HepG2 (cell line): ENCODE measurements around the gene FOXA3. TPM values are rescaled to one million over a fixed set of nuclear protein-coding genes. Genes with fewer than 3 reads are reported as not detected.

ENCODE experiments used
- BRF2 ChIP-seq: sonication (generic); formaldehyde crosslinking; IDR thresholded peaks from 2 replicates; pipeline ENCODE4 v1.8.1; 2022; ENCODE audit warnings: mild to moderate bottlenecking, missing genetic modification reagents
- CCDC6 ChIP-seq: sonication (generic); formaldehyde crosslinking; IDR thresholded peaks from 2 replicates; pipeline ENCODE4 v1.8.1; 2022; ENCODE audit warnings: mild to moderate bottlenecking, missing genetic modification reagents, moderate library complexity
- CEBPB ChIP-seq: IDR thresholded peaks from 2 replicates; pipeline ENCODE4 v1.6.1; 2011; ENCODE audit warnings: low read depth, low read length, improper control_type of control experiment, borderline replicate concordance
- CERS6 ChIP-seq: sonication (generic); formaldehyde crosslinking; IDR thresholded peaks from 2 replicates; pipeline ENCODE4 v1.5.0; 2020; ENCODE audit warnings: missing genetic modification reagents
- DNMT3B ChIP-seq: conservative IDR thresholded peaks from 2 replicates; pipeline ENCODE4 v1.6.1; 2016; ENCODE audit warnings: missing biosample characterization, control low read depth
- DRAP1 ChIP-seq: IDR thresholded peaks from 2 replicates; pipeline ENCODE4 v1.6.1; 2016; ENCODE audit warnings: missing genetic modification reagents, missing compliant biosample characterization
- ERF ChIP-seq: IDR thresholded peaks from 2 replicates; pipeline ENCODE4 v1.6.1; 2018; ENCODE audit warnings: missing biosample characterization, missing genetic modification reagents
- KAT8 ChIP-seq: IDR thresholded peaks from 2 replicates; pipeline ENCODE4 v1.6.1; 2016; ENCODE audit warnings: missing genetic modification reagents, missing compliant biosample characterization
- KMT2A ChIP-seq: sonication (generic); formaldehyde crosslinking; IDR thresholded peaks from 2 replicates; pipeline ENCODE4 v1.4.0; 2020; ENCODE audit warnings: missing genetic modification reagents
- MAFK ChIP-seq, 2 experiments: IDR thresholded peaks in 1 of 2; conservative IDR thresholded peaks in 1 of 2; 2 replicates each; pipeline ENCODE4 v1.6.1; 2011; ENCODE audit warnings: improper control_type of control experiment in 2 of 2, low read length in 2 of 2
- MTF1 ChIP-seq: sonication (generic); formaldehyde crosslinking; IDR thresholded peaks from 2 replicates; pipeline ENCODE4 v1.5.0; 2020; ENCODE audit warnings: missing genetic modification reagents
- ONECUT2 ChIP-seq: sonication (generic); formaldehyde crosslinking; IDR thresholded peaks from 2 replicates; pipeline ENCODE4 v1.4.0; 2020; ENCODE audit warnings: missing genetic modification reagents
- RBM39 ChIP-seq: fragments of 200-400 bp; formaldehyde crosslinking; IDR thresholded peaks from one replicate; pipeline ENCODE4 v1.6.1; 2018; ENCODE audit warnings: antibody characterized with exemption, mild to moderate bottlenecking, low read depth, low read length; ENCODE audit not compliant: poor library complexity, severe bottlenecking
- SALL2 ChIP-seq: sonication (generic); formaldehyde crosslinking; IDR thresholded peaks from 2 replicates; pipeline ENCODE4 v1.8.1; 2023; ENCODE audit warnings: mild to moderate bottlenecking, missing genetic modification reagents, inconsistent platforms
- TGIF2 ChIP-seq: IDR thresholded peaks from 2 replicates; pipeline ENCODE4 v1.6.1; 2016; ENCODE audit warnings: control low read depth, missing compliant biosample characterization
- XRCC5 ChIP-seq: fragments of 200-400 bp; formaldehyde crosslinking; optimal IDR thresholded peaks from 2 replicates; pipeline ENCODE3; 2017; ENCODE audit warnings: mild to moderate bottlenecking, low read length
- ZBTB1 ChIP-seq: sonication (generic); formaldehyde crosslinking; IDR thresholded peaks from 2 replicates; pipeline ENCODE4 v1.4.0; 2020; ENCODE audit warnings: missing genetic modification reagents, borderline replicate concordance
- ZFP90 ChIP-seq: sonication (generic); formaldehyde crosslinking; IDR thresholded peaks from 2 replicates; pipeline ENCODE4 v1.8.0; 2022; ENCODE audit warnings: missing genetic modification reagents, mild to moderate bottlenecking, inconsistent platforms, borderline replicate concordance
- ZFP91 ChIP-seq: sonication (generic); formaldehyde crosslinking; IDR thresholded peaks from 2 replicates; pipeline ENCODE4 v1.9.0; 2022; ENCODE audit warnings: missing genetic modification reagents, mild to moderate bottlenecking, borderline replicate concordance
- ZMYM2 ChIP-seq: sonication (generic); formaldehyde crosslinking; IDR thresholded peaks from 2 replicates; pipeline ENCODE4 v1.8.0; 2022; ENCODE audit warnings: mild to moderate bottlenecking, missing genetic modification reagents
- ZNF160 ChIP-seq: sonication (generic); formaldehyde crosslinking; IDR thresholded peaks from 2 replicates; pipeline ENCODE4 v1.8.0; 2022; ENCODE audit warnings: mild to moderate bottlenecking, inconsistent platforms, missing genetic modification reagents
- ZNF772 ChIP-seq: sonication (generic); formaldehyde crosslinking; IDR thresholded peaks from 2 replicates; pipeline ENCODE4 v1.5.0; 2020; ENCODE audit warnings: mild to moderate bottlenecking, missing genetic modification reagents
- ZNF781 ChIP-seq: sonication (generic); formaldehyde crosslinking; IDR thresholded peaks from 2 replicates; pipeline ENCODE4 v1.5.1; 2020; ENCODE audit warnings: borderline replicate concordance, mild to moderate bottlenecking, missing genetic modification reagents; ENCODE audit errors: not compliant biosample characterization
- ZNF839 ChIP-seq: sonication (generic); formaldehyde crosslinking; IDR thresholded peaks from 2 replicates; pipeline ENCODE4 v1.4.0; 2020; ENCODE audit warnings: missing genetic modification reagents, mild to moderate bottlenecking, borderline replicate concordance
- ZSCAN22 ChIP-seq: sonication (generic); formaldehyde crosslinking; IDR thresholded peaks from 2 replicates; pipeline ENCODE4 v1.4.0; 2020; ENCODE audit warnings: mild to moderate bottlenecking, missing genetic modification reagents
- ZZZ3 ChIP-seq: sonication (generic); formaldehyde crosslinking; IDR thresholded peaks from 2 replicates; pipeline ENCODE4 v1.4.0; 2020; ENCODE audit warnings: missing genetic modification reagents, mild to moderate bottlenecking, borderline replicate concordance
- polyA plus RNA-seq, 8 experiments: library from polyadenylated mRNA; depleted of rRNA in 3 of 8; stranded (reverse) in 7 of 8; unstranded in 1 of 8; fragments of >200 nt; fragmentation: Illumina TruSeq in 4 of 8; extraction: Trizol in 4 of 8; gene quantifications; 2 replicates each; pipeline versions ENCODE4 v1.2.1 to v1.2.3, GENCODE V29; 2011 to 2016; ENCODE audit warnings: low read depth in 4 of 8, missing spikeins in 1 of 8, mixed read lengths in 1 of 8; ENCODE audit not compliant: insufficient read depth in 1 of 8
- total RNA-seq, 5 experiments: library from RNA; depleted of rRNA; stranded (reverse); fragments of >200 nt; fragmentation: Illumina TruSeq; extraction: Trizol; gene quantifications; 2 replicates each; pipeline ENCODE4 v1.2.3, GENCODE V29; 2016; ENCODE audit warnings: low read depth in 1 of 5

FOXA3 gene
- total and polyA plus RNA-seq, 2 of the 13 experiments (the other 11 are each of a cell fraction or from before 2014, with no cell fraction given), result 29.8 to 47.6 TPM

- no peak for TF ChIP-seq ZZZ3
- TF ChIP-seq ZNF772, result no peak
- no peak for TF ChIP-seq CEBPB
- peak; percentile 35; the same call in 1 of the 2 replicates for TF ChIP-seq KMT2A (CRISPR knock-in tag)
- no peak for TF ChIP-seq CCDC6 (CRISPR knock-in tag)
- no peak for TF ChIP-seq ERF
- TF ChIP-seq ZFP91 (CRISPR knock-in tag), result peak; percentile 75
- TF ChIP-seq KAT8 (CRISPR knock-in tag), result peak; percentile 64; the same call in 1 of the 2 replicates
- TF ChIP-seq DNMT3B, result no peak; the same call in 1 of the 2 replicates
- no peak for TF ChIP-seq CERS6 (CRISPR knock-in tag)
- no peak for TF ChIP-seq ZSCAN22
- TF ChIP-seq MAFK (conservative IDR thresholded peaks at IDR 0.05 in 1 of 2, IDR thresholded peaks at IDR 0.05 in 1 of 2; ENCODE audit: low read length in 2 of 2), result no peak
- TF ChIP-seq BRF2 (CRISPR knock-in tag), result no peak
- TF ChIP-seq MTF1, result no peak
- TF ChIP-seq ZNF781 (CRISPR knock-in tag), result no peak
- peak; percentile 51 for TF ChIP-seq RBM39
- no peak for TF ChIP-seq TGIF2 (CRISPR knock-in tag)
- TF ChIP-seq ONECUT2, result no peak
- peak; percentile 74; the same call in 1 of the 2 replicates for TF ChIP-seq ZNF839 (CRISPR knock-in tag)
- TF ChIP-seq ZNF160 (CRISPR knock-in tag), result no peak
- TF ChIP-seq ZFP90, result no peak
- no peak for TF ChIP-seq ZMYM2 (CRISPR knock-in tag)
- 0 out of 2 replicates have a peak, but pooled peaks have one; percentile 32 for TF ChIP-seq SALL2 (CRISPR knock-in tag)
- peak; percentile 18 for TF ChIP-seq XRCC5
- no peak for TF ChIP-seq ZBTB1
- peak; percentile 20; the same call in 1 of the 2 replicates for TF ChIP-seq DRAP1 (CRISPR knock-in tag)
These were observed 38.8 kb downstream of the FOXA3 start (continued) for GRCh38 chr19:45902651-45903625.
